ENCODE results near the gene NRP2.

GRCh38 chr2:205725059-205725458 lies 42.8 kb downstream of the NRP2 start:
- TF ChIP-seq CTCF (conservative IDR thresholded peaks at IDR 0.05) (no peak), EZH2 (IDR thresholded peaks at IDR 0.05; ENCODE audit: low read depth) (no peak)

Data from PC-9 (cell line).